AG04450 (cell line): ENCODE measurements around the gene OR10H1. TPM values are rescaled to one million over a fixed set of nuclear protein-coding genes. Genes with fewer than 3 reads are reported as not detected.
"Not testable (repeated sequence)": the region's sequence is repeated elsewhere in the genome, so short reads cannot be mapped to it uniquely, and the experiment has no call there.

Experiments
- CTCF ChIA-PET: fragments of 300-600, 350-600 bp; formaldehyde crosslinking; extraction: SDS; loops from one replicate; lab custom pipeline; 2022; ENCODE audit warnings: antibody characterized with exemption, inconsistent platforms; lab: Charles Lee
- POLR2A ChIA-PET: fragments of 350-600 bp; formaldehyde crosslinking; extraction: SDS; loops from one replicate; lab custom pipeline; 2021; ENCODE audit warnings: antibody characterized with exemption, inconsistent platforms; lab: Yijun Ruan, JAX
- DNase-seq: peaks from one replicate; pipeline ENCODE4 v3.0.0-alpha.2; 2011; ENCODE audit warnings: low read depth, low spot score
- H3K27ac ChIP-seq: one replicate; pipeline ENCODE4 v1.5.1; 2012; ENCODE audit warnings: low read depth, low read length, control low read depth
- H3K27me3 ChIP-seq: one replicate; pipeline ENCODE4 v1.6.0; 2012; ENCODE audit warnings: low read length; ENCODE audit not compliant: control insufficient read depth, insufficient read depth
- H3K4me3 ChIP-seq: 2 replicates; pipeline ENCODE4 v1.5.1; 2011; ENCODE audit warnings: mild to moderate bottlenecking, low read depth, low read length, control low read depth
- H3K9me3 ChIP-seq: 2 replicates; pipeline ENCODE4 v1.5.1; 2012; ENCODE audit warnings: low read length; ENCODE audit not compliant: control insufficient read depth, insufficient read depth
- CTCF ChIP-seq: IDR thresholded peaks from 2 replicates; pipeline ENCODE4 v1.5.1; 2011; ENCODE audit warnings: low read depth, low read length, control low read depth, inconsistent platforms
- polyA plus RNA-seq: library from polyadenylated mRNA; depleted of rRNA; stranded (reverse); fragments of >200 nt; gene quantifications from 2 replicates; pipeline ENCODE4 v1.2.3, GENCODE V29; 2011

OR10H1 gene
- polyA plus RNA-seq, 1 experiment, result not detected

GRCh38 chr19:15776264-15776663, 39.2 kb downstream of the OR10H1 start:
- H3K9me3 ChIP-seq, result peaks cover 44% of the 10 kb centered on the region
- POLR2A ChIA-PET, result no interaction called here
- CTCF ChIA-PET, result no interaction called here
- no peaks in the 10 kb centered on the region for H3K27me3 ChIP-seq
- H3K27ac ChIP-seq, result no peak overlapping the region
- no peak overlapping the region for H3K4me3 ChIP-seq
- no peak for DNase-seq
- TF ChIP-seq CTCF, result no peak

- Histone ChIP-seq H3K27ac (no peak overlapping the region), H3K4me3 (no peak overlapping the region), H3K9me3 (peaks cover 42% of the 10 kb centered on the region), H3K27me3 (no peaks in the 10 kb centered on the region)
- no peak for DNase-seq
- TF ChIP-seq CTCF, result no peak
- CTCF ChIA-PET, result no interaction called here
- POLR2A ChIA-PET, result no interaction called here
Observed at GRCh38 chr19:15775249-15775648, 40.2 kb downstream of the OR10H1 start.

- H3K27ac ChIP-seq, H3K4me3 ChIP-seq, DNase-seq, CTCF ChIA-PET, POLR2A ChIA-PET, H3K27me3 ChIP-seq: not testable (repeated sequence)
- H3K9me3 ChIP-seq, result peaks cover 37% of the 10 kb centered on the region
Observed at GRCh38 chr19:15774159-15774558, 41.3 kb downstream of the OR10H1 start.

- H3K9me3 ChIP-seq, result peaks cover 11% of the 10 kb centered on the region
- TF ChIP-seq CTCF, result no peak
- DNase-seq, result no peak
- ChIA-PET POLR2A (no interaction called here), CTCF (no interaction called here)
- no peak overlapping the region for H3K27ac ChIP-seq
- H3K27me3 ChIP-seq, result no peaks in the 10 kb centered on the region
- H3K4me3 ChIP-seq, result no peak overlapping the region
Observed at GRCh38 chr19:15769586-15769985, 45.9 kb downstream of the OR10H1 start.

- CTCF ChIA-PET, result no interaction called here
- POLR2A ChIA-PET, result no interaction called here
- Histone ChIP-seq H3K27ac (no peak overlapping the region), H3K9me3 (peaks cover 11% of the 10 kb centered on the region), H3K4me3 (no peak overlapping the region), H3K27me3 (no peaks in the 10 kb centered on the region)
- no peak for DNase-seq
- no peak for TF ChIP-seq CTCF
Observed at GRCh38 chr19:15759962-15760565, 55.4 kb downstream of the OR10H1 start.
